ENCODE measurements around the gene CCDC92B.
"Not testable (repeated sequence)": the region's sequence is repeated elsewhere in the genome, so short reads cannot be mapped to it uniquely, and the experiment has no call there.

The CCDC92B gene

GRCh38 chr17:2701996-2702741 lies 47.3 kb downstream of the CCDC92B start:
- no peak for DNase-seq

- no peak for DNase-seq
Measured at GRCh38 chr17:2701161-2701995, 48.1 kb downstream of the CCDC92B start.

- no peak for DNase-seq
Measured at GRCh38 chr17:2700491-2701141, 48.8 kb downstream of the CCDC92B start.

GRCh38 chr17:2700030-2700490 lies 49.4 kb downstream of the CCDC92B start:
- no peak for DNase-seq

- DNase-seq = not testable (repeated sequence)
Measured at GRCh38 chr17:2699216-2699805, 50.1 kb downstream of the CCDC92B start.

GRCh38 chr17:2697611-2698162 lies 51.8 kb downstream of the CCDC92B start:
- DNase-seq = no peak

GRCh38 chr17:2695961-2696760 lies 53.3 kb downstream of the CCDC92B start:
- no peak for DNase-seq

GRCh38 chr17:2695243-2695960 lies 54.0 kb downstream of the CCDC92B start:
- DNase-seq = no peak

- DNase-seq = no peak
Measured at GRCh38 chr17:2694381-2695242, 54.8 kb downstream of the CCDC92B start.

- DNase-seq = no peak
Measured at GRCh38 chr17:2693561-2694380, 55.7 kb downstream of the CCDC92B start.

- DNase-seq = no peak
Measured at GRCh38 chr17:2692781-2693135, 56.7 kb downstream of the CCDC92B start.

- no peak for DNase-seq
Measured at GRCh38 chr17:2691965-2692780, 57.3 kb downstream of the CCDC92B start.

GRCh38 chr17:2691069-2691871 lies 58.2 kb downstream of the CCDC92B start:
- DNase-seq = no peak

GRCh38 chr17:2690165-2691068 lies 59.0 kb downstream of the CCDC92B start:
- DNase-seq = no peak

- DNase-seq = no peak
Measured at GRCh38 chr17:2689411-2690164, 59.9 kb downstream of the CCDC92B start.

Data from NCI-H774 (cell line).